DMS53 (cell line): Measurements from ENCODE around the gene TRAPPC2.

ENCODE experiments used
- DNase-seq: peaks from one replicate; lab custom pipeline; 2025; lab: John Stamatoyannopoulos, UW

The TRAPPC2 gene

DNA sequence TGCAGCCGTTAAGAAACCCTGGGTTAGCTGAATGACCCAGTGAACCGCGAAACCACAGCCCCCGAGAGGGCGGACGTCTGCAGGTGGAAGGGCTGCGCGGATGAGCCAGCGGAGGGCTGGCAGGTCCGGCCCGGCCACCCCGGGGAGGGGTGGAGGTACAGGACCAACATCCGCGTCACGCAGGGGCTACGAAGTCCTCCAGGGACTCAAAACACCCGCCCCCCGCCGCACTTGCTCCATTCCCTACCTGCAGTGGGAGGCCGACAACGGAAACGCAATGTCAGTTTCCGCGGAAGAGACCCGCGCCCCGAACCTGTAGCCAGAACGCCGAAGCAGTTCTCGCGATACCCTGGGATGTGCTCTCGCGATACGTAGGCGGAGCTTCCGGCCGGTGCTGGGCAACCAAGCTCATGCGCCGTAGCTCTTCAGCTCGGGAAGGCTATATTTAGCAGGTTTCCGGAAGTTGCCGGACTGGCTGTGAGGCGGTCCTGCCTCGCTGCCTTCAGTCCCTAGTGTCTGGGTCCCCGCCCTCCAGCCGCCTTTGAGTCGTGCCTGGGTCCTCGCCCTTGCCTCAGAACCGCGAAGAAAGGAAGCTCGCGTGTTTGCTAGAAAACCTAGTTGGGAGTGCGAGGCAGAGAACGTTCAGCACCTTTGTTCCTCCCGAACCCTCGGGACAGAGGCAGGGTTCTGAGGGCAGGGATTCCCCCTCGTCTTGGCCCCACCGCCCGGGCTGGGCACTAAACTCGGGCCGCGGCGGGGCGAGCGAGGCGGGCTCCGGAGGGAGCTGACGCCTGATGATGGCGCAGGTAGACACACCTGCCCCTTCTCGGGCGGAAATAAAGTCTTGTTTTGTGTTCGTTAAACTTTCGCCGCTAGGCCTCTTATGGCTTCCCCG, at the start of gene TRAPPC2, which contains the start of gene OFD1:
Gene TRAPPC2, minus strand, starts transcription at position 343 of the 895 bp plus-strand sequence. CDS start 14,657 bp downstream, outside the sequence.
Gene OFD1, plus strand, starts transcription at position 471 of the 895 bp plus-strand sequence. Its CDS starts 324 bp downstream, at position 795.
- peak; percentile 94 for DNase-seq

DNA sequence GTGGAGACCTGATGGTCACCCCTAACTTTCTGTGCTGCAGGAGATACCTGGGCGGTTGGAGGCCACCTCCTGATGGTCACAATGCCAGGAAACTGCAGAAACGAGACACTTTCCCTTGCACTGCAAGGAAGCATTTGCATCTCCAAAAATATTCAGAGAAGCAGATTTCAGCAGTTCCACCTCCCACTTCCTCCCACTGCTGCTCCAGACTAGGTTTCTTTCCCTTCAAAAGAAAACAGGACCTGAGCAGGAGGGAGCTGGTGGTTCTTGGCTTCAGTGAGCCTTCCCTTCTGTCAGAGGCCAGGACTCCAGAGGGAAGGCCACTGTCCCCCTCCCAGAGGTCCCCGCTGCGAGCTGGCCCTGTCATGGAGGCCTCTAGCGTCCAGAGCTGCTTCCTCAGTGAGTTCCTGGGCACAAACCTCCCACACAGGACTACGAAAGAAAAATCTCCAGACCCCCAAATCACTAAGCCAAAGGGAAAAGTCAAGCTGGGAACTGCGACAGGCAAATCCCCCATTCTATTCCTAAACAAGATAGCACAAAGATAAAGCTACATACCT, 46.5 kb upstream of the TRAPPC2 start:
- no peak for DNase-seq

DNA sequence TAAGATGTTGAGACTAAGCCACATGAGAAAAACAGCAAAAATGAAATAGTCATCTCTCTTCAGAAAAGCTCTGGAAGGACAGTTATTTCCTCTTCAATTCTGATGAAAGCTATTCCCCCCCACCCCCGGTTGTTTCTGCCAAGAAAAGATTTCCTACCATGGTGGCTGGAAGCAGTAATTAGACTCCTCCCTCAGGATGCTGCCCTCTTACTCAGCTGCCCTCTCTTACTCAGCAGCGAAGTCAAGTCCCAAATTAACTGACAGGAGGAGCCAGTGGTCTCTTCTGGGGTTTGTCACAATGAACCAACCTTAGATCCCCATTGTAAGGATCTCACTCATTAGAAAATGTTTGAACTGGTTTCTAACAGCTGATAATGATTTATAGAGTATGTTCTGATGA, 44.5 kb upstream of the TRAPPC2 start:
- no peak for DNase-seq

DNA sequence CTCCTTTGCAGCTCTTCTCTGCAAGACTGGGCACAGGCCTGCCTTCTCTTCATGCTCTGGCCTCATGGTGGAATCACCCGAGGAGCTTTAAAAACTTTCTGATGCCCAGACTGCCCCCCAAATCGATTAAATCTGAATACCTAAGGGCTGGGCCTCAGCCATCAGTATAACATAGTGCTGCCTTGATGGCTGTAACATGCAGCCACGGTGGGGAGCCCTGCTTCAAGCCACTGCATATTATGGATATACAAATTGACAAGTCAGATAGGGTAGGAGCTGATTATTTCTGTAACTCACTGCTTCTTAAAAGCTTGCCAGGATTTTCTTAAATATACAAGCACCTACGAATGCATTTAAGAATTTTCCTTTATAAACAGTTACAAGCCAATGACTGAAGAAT, 42.0 kb upstream of the TRAPPC2 start:
- DNase-seq, result no peak

DNA sequence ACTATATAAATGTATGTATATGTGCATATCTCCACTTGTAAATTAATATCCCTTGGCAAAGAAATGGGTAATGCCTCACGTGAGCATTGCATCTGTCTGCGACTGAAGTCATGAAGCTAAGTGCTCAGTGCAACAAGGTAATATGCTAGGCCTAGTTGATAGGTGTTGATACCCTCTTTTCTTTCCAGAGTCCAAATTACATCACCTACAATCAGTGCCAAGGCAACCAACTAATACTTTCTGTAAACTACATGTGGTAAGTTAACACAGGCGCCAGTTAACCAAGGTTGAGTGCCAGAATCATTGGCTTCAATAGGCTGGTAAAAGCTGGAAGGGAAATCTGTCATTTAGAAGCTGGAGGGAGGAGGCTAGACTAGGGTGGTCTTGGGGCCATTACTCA, 41.4 kb upstream of the TRAPPC2 start:
- no peak for DNase-seq

DNA sequence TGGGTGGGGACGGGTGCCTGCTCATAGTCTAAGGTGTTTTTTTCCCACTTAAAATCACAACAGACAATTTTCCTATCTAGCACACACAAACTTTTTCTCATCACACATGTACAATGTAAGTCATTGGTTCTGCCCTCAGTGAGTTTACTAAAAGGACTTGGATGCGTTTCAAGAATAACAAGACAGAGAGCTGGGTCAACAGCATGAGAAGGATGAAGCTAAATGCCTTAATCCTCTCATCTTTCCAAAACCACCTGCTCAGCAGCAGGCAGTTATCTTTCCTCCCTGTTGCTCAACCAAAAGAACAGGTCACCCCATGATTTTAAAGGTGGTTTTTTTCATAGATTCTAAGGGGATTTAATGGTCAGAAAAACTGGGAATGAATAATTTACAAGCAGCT, 40.3 kb upstream of the TRAPPC2 start:
- peak; percentile 44 for DNase-seq

DNA sequence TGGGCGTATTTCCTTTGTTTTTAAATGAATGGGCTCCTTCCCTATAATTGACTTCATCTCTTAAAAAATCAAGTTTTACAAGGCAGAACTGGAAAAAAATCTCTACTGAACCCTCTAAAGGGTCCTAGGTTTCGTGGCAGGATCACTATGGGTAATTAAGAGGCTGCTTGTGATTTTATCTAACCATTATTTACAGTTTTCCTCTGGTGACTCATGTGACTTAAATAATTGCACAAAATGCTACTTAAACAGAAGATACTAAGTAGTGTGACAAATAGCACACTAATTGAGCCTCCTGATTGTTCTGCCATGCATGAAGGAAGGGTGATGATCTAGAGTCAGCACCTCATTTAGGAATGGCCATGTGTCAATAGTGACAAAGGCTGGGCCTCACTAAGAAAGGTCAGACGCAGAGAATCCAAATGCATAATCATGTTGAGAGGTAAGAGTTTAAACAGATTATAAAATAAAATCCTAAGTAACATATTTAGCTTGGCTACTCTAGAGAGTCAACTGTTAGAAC, 35.7 kb upstream of the TRAPPC2 start:
- no peak for DNase-seq

DNA sequence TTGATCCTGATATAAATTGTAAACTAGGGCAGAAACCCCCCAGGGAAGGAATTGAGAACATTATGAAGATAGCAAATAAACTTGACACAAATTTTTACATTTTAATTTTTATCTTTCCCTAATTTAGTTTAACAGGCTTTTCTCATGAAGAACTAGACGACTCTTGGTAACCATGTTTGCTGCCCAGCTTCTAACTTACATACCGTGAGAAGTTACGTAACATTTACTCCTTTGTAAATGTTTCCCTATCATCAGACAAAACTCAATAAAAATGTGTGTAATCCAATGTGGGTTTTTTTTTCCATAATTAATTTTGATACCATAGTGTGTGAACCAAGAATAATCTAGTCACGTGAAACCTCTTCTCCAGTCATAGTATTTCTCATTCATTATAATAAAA, 34.5 kb upstream of the TRAPPC2 start:
- no peak for DNase-seq

DNA sequence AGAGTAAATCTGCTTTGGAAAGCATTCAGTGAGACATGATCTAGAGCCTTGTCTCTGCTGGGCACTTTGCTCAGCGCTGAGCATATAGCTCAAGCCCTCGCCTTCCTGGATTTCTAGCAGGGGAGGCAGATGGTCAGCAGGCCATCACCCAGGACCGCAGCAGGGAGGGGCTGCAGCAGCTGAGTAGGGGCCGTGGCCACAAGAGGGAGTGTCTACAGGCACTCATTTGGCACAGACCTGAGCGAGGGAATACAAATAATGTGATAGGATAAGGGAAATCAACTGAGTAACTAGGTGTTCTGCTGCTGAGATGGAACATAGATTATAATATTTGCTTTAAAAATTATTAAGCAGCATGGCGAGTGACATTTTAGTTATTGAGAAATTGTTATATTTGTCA, 30.3 kb upstream of the TRAPPC2 start:
- DNase-seq, result no peak

DNA sequence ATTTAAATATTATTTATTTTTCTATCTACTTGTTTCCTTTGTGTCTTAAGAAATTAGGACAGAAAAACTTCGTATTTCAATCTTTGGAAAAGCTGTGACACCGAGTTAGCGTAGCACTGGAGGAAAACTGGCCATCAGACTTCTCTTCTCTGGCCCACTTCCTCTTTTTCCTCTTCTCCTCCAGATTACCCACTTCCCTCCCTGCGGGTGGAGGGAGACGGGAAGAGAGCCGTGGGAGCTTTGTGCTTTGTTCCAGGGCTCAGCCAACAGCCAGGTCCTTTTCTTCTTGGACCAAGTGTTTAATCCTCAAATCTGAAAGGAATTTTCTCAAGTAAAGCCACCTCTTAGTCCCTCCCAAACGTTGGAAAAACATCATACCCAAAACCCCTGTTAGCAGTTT, 29.9 kb upstream of the TRAPPC2 start:
- DNase-seq, result no peak

DNA sequence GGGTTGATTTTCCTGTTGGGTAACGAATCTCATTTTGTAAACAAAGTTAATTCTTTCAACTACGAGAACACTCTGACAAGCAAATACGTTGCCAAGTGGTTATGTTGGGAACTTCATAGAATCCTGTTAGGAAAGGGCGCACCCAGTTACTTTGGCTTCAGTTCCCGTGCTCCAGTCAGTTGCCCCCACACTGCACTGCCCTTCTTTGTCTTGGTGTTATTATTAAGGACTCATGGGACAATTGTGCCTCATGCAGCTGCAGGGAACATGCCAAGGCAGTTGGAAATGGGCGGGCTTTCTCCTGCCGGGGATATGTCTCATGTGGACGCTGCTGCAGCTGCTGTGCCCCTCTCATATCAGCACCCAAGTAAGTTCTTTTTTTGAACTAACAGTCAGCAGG, 29.1 kb upstream of the TRAPPC2 start:
- no peak for DNase-seq

DNA sequence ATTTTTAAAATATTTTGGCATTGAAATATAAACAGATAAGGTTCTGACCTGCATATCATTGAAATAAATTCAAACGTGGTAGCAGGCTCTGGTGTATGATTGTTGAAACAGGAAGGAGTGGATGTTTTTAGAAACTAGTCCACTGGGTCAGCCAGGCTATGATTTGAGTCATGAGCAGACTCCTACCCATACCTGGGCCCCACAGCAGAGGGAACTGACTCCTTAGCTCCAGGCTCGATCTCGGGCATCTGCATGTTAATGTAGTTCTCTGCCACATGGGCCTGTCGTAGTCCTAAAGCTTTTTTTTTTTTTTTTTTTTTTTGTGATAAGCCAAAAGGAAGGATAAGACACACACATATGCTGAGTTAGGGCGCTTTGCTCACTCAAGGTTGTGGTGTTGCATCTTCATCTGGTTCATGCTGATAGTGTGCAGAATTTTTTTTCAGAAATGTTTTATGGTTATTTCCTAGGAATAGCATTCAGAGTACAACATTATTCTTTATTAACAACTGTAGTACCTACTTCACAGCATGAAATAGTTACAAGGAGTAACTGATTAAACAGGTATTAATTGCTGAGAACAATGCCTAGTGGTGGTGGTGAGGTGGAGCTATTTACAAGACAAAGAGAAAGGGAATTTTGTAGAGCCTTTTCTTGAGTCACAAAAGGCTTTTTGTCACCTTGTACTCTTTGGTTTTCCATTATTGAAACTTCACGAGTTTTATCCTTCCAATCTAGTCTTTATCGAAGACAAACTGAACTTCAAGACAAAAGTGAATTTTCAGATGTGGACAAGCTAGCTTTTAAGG, 27.4 kb upstream of the TRAPPC2 start:
- no peak for DNase-seq

DNA sequence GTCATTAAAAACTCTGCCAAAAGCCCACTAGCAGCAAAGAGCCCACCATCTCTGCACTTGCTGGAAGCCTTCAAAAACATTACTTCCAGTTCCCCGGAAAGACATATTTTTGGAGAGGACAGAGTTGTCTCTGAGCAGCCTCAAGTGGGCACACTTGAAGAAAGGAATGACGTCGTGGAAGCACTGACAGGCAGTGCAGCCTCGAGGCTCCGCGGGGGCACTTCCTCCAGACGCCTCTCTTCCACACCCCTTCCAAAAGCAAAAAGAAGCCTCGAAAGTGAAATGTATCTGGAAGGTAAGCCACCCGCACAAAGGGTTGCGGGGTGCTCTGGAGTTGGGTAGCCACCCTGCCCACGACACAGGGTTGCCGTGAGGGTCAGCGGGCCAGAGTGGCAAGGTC, 26.0 kb upstream of the TRAPPC2 start:
- DNase-seq, result no peak

DNA sequence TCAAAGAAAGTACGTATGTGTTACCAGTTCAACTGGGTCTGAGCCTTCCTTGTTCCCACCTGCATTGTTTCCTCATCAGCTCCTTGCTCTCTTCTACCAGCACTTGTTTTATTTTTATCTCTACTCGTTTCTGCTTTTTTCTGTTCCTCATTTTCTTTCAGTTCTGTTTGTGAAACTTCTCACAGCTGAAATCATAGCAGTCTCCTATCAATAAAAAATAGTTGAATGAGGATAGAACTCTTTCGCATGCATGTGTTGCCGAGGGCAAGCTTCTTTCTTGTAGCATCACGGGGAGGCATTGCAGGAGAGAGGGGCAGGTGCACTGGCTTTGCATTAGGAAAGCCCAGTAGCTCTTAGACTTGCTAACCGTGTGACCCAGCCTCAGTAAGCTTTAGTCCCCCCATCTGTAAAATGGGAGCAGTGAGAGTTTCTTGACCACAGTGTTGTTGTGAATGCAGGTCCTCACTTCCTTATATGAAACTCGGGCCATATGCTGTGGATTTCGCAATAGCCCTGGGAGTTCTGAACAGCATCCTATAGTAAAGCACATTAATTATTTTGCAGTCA, 24.8 kb upstream of the TRAPPC2 start:
- DNase-seq, result no peak

DNA sequence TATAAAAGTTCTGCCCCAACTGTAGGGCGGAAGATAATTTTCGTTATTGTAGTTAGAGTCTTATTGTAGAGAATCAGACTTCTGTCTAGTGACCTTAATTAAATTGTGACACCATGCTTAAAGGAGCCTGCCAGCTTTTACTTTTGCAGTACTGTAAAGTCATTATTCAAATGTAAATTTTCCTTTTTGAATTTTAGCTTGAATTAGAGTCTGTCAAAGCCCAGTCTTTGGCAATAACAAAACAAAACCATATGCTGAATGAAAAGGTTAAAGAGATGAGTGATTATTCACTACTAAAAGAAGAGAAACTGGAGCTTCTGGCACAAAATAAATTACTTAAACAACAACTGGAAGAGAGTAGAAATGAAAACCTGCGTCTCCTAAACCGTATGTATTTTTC, 22.0 kb upstream of the TRAPPC2 start:
- DNase-seq, result no peak

DNA sequence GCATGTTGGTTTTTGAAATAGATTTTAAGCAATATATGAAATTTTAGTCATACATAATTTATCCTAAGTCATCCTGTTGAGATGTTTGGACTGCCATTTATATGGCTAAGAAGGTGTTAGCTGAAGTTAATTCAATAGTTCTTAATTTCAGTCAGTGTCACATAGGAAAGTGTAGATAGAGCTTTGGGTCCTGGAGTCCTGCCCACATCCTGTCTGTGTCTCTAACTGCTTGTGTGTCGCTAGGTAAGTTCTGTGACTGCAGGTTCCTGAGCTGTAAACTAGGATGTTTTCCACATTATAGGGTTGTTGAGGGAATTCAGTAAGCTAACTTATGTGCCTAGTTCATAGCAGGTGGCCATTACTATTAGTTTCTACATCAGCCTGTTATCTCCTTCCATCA, 20.8 kb upstream of the TRAPPC2 start:
- no peak for DNase-seq

DNA sequence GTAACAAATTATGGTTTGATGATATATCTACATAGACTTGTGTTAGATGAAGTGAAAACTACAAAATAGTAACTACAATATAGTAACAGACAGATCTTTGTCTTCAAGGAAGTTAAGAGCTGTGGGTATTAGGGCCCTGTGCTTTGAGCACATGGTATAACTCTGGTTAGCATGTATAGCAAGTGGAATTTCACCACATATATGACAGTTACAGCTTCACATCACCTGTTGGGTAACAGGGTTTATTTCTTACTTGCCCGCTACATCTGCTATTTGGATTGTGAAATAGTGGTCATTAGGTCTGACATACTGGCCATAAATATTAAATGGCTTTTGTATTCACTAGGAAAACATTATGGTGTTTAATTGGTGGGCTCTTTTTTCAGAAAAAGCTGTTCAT, 20.3 kb upstream of the TRAPPC2 start:
- DNase-seq, result no peak

DNA sequence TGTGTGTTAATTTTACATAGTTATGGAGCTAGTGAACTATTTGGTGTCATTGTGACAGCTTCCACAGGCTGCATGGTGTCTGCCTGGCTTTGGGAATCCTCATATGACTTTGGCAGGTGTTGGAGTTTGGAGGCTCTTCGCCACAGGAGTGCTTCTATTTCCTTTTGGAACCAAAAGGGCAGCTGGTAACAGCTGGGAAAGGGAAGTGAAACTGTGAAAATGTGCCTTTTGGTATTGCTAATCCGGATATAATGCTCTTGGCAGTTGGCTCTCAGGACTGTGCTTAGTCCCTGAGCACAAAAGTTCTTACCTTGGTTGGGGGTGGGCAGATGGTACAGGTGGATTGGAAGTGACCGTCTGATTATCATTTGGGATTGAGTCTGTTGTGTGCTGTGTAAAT, 18.2 kb upstream of the TRAPPC2 start:
- no peak for DNase-seq

DNA sequence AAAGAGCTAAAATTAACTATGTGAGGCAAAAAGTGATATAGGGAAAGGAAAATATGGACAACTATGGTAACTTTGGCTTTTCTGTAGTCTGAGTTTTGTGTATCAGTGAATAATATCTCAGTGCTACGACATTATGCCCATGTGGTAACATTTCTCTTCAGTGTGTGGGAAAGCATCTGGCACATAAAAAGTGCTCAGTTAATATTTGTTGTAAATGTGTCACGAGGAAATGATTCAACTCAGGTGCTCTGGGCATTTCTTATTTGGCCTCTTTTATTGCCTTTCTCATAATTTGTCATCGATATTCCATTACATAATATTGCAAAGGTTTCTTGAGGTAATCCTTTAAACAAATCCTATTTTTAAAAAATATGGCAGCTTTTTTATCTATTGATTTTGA, 17.7 kb upstream of the TRAPPC2 start:
- no peak for DNase-seq

DNA sequence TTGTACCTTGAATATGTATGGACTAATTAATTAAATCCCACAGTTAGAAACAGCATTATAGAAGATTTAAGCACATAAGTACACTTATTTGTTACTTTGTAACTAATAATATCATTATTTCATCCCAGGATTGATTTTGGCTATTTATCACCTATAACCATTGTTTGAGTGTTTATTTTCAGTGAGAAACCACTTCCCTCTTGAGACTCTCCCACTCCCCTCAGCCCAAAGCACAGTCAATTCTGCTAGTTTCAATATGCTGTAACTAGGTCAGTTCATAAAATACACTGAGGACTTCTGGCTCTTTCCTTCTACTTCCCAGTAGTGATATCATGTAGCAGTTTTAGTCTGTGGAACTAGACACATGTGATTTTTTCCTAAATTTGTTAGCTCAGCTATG, 16.4 kb upstream of the TRAPPC2 start:
- DNase-seq, result no peak

DNA sequence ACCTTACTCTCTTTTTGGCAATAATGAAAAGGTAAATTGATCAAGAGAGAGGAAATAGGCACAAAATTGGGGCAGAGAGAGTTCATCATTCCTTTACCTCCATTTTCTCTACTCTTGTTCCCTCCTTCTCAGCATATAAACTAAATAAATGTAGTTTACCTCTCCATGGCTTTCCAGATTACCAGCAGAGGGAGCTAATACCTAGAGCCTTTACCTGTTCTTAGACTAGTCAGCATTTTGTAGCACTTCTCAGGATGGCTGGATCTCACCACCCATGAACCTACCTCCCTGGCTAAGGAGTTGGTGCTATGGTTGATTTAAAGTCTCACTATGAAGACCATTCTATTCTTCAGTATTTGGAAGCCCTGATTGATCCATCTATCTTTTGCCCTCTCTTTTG, 15.8 kb upstream of the TRAPPC2 start:
- peak; percentile 56 for DNase-seq

DNA sequence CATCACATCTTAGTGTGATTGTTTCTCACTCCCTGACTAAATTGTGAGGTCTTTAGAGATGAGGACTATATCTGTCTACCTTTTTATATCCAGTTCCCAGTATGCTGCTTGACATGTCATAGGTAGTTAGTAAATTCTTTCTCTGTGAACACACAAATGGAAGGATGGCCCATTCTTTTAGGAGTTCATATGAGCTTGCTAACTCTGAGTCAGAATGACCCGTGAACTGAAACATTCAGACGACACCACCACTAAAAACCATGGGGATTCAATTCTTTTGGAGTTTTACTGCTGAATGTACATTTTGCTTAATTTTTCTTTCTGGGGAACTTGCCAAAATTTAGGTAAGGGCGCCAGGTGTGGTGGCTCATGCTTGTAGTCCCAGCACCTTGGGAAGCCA, 14.1 kb upstream of the TRAPPC2 start:
- no peak for DNase-seq
